Measurements from ENCODE around the gene HIRA.

Gene HIRA

DNA sequence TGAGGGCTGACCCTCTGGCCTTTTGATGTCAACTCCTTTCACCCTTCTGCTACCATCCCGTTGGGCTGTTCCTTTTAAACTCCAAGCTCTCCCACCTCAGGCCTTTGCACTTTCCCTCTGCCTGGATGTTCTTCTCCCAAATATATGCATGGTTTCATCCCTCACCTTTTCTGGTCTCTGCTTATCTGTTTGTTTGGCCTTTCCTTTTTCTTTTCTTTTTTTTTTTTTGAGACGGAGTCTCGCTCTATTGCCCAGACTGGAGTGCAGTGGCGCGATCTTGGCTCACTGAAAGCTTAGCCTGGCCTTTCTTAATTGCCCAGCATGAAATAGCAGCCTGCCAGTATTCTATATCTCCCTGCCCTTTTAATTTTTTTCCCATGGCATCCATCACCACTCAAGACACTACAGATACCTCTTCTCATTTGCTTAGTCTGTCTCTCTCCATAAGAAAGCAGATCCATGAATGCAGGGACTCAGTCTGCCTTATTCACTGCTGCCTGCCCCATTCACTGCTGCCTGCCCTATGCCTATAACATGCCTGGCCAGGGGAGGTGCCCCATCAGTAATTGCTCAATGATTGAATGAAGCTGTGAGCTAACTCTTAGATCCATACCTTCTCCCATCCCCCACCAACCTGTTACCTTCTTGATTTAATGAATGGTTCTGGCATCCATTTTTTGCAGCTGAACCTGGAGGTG lies 81.6 kb downstream of the HIRA start:
- TF ChIP-seq TEAD4 (IDR thresholded peaks at IDR 0.05) = no peak

DNA sequence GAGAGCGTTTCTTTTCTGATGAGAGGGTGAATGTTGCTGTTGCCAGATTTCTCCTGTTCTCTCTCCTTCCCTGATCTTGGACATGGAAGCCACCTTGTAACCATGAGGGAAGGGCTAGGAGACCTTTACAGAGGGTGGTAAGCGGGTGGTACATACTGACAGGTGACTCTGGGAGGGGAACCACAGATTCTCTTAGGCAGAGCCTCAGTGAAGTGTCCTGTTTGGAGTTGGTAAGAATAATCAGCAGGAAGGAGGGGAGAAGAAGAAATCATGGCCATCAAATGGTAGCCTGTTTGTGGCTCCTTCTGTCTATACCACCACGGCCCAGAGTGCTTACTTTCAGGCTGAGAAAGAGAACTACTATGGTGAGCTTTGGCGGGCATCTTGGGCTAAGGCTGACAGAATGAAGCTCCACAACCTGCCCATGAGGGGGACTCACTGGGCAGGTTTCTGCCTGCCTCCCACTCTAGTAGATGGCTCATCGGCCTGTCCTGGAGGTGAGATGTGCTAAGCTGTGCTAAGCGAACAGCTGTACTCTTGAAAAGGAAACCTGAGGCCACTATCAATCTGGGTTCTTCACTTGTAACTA lies 84.8 kb downstream of the HIRA start:
- no peak for TF ChIP-seq RAD21 (IDR thresholded peaks at IDR 0.05; ENCODE audit: low read depth)
- no peak for TF ChIP-seq USF1 (IDR thresholded peaks at IDR 0.05)

- TF ChIP-seq, protein P1, sequence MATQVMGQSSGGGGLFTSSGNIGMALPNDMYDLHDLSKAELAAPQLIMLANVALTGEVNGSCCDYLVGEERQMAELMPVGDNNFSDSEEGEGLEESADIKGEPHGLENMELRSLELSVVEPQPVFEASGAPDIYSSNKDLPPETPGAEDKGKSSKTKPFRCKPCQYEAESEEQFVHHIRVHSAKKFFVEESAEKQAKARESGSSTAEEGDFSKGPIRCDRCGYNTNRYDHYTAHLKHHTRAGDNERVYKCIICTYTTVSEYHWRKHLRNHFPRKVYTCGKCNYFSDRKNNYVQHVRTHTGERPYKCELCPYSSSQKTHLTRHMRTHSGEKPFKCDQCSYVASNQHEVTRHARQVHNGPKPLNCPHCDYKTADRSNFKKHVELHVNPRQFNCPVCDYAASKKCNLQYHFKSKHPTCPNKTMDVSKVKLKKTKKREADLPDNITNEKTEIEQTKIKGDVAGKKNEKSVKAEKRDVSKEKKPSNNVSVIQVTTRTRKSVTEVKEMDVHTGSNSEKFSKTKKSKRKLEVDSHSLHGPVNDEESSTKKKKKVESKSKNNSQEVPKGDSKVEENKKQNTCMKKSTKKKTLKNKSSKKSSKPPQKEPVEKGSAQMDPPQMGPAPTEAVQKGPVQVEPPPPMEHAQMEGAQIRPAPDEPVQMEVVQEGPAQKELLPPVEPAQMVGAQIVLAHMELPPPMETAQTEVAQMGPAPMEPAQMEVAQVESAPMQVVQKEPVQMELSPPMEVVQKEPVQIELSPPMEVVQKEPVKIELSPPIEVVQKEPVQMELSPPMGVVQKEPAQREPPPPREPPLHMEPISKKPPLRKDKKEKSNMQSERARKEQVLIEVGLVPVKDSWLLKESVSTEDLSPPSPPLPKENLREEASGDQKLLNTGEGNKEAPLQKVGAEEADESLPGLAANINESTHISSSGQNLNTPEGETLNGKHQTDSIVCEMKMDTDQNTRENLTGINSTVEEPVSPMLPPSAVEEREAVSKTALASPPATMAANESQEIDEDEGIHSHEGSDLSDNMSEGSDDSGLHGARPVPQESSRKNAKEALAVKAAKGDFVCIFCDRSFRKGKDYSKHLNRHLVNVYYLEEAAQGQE (IDR thresholded peaks at IDR 0.05; ENCODE audit: low read depth) = no peak
- TF ChIP-seq EP300 (IDR thresholded peaks at IDR 0.05; ENCODE audit: borderline replicate concordance) (no peak), TEAD4 (IDR thresholded peaks at IDR 0.05) (no peak), RAD21 (IDR thresholded peaks at IDR 0.05; ENCODE audit: low read depth) (no peak), CREB1 (IDR thresholded peaks at IDR 0.05; ENCODE audit: low read depth) (no peak), NFIC (IDR thresholded peaks at IDR 0.05) (no peak), USF1 (IDR thresholded peaks at IDR 0.05) (no peak)
These were observed 87.1 kb downstream of the HIRA start for GRCh38 chr22:19344420-19344819.

DNA sequence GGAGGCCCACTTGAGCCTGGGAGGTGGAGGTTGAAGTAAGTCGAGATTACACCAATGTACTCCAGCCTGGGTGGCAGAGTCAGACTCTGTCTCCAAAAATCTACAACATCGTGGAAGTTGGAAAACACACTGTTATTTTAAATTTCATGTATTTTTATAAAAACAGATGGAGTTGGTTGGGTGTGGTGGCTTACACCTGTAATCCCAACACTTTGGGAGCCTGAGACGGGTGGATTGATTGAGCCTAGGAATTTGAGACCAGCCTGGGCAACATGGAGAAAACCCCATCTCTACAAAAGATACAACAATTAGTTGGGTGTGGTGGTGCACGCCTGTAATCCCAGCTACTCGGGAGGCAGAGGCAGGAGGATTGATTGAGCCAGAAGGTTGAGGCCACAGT lies 88.1 kb downstream of the HIRA start:
- TF ChIP-seq EP300 (IDR thresholded peaks at IDR 0.05; ENCODE audit: borderline replicate concordance) (no peak), FOXM1 (IDR thresholded peaks at IDR 0.05; ENCODE audit: borderline replicate concordance, low read depth) (no peak), CREB1 (IDR thresholded peaks at IDR 0.05; ENCODE audit: low read depth) (no peak), ZBTB7A (IDR thresholded peaks at IDR 0.05; ENCODE audit: low read depth) (no peak), YY1 (IDR thresholded peaks at IDR 0.05; ENCODE audit: low read depth) (no peak), TCF12 (IDR thresholded peaks at IDR 0.05; ENCODE audit: low read depth) (no peak), NFIC (IDR thresholded peaks at IDR 0.05) (no peak), TAF1 (IDR thresholded peaks at IDR 0.05; ENCODE audit: low read depth) (no peak), USF1 (IDR thresholded peaks at IDR 0.05) (no peak), TEAD4 (IDR thresholded peaks at IDR 0.05) (no peak), EGR1 (IDR thresholded peaks at IDR 0.05) (no peak), RAD21 (IDR thresholded peaks at IDR 0.05; ENCODE audit: low read depth) (no peak), CEBPB (IDR thresholded peaks at IDR 0.05) (no peak)
- TF ChIP-seq, protein P1 (IDR thresholded peaks at IDR 0.05; ENCODE audit: low read depth) = no peak
- TF ChIP-seq, protein P2, sequence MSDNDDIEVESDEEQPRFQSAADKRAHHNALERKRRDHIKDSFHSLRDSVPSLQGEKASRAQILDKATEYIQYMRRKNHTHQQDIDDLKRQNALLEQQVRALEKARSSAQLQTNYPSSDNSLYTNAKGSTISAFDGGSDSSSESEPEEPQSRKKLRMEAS (IDR thresholded peaks at IDR 0.05) = no peak

GRCh38 chr22:19341500-19341899 lies 90.0 kb downstream of the HIRA start:
- no peak for TF ChIP-seq YY1 (IDR thresholded peaks at IDR 0.05; ENCODE audit: low read depth)
- TF ChIP-seq NFIC (IDR thresholded peaks at IDR 0.05) = no peak
- TF ChIP-seq, protein P1 (IDR thresholded peaks at IDR 0.05; ENCODE audit: low read depth) = no peak
- TF ChIP-seq CREB1 (IDR thresholded peaks at IDR 0.05; ENCODE audit: low read depth) = no peak
- no peak for TF ChIP-seq RAD21 (IDR thresholded peaks at IDR 0.05; ENCODE audit: low read depth)
- TF ChIP-seq EGR1 (IDR thresholded peaks at IDR 0.05) = no peak
- TF ChIP-seq TCF12 (IDR thresholded peaks at IDR 0.05; ENCODE audit: low read depth) = no peak
- TF ChIP-seq, protein P2 (IDR thresholded peaks at IDR 0.05) = no peak
- no peak for TF ChIP-seq FOXM1 (IDR thresholded peaks at IDR 0.05; ENCODE audit: borderline replicate concordance, low read depth)
- TF ChIP-seq CEBPB (IDR thresholded peaks at IDR 0.05) = no peak
- no peak for TF ChIP-seq EP300 (IDR thresholded peaks at IDR 0.05; ENCODE audit: borderline replicate concordance)
- no peak for TF ChIP-seq TEAD4 (IDR thresholded peaks at IDR 0.05)
- no peak for TF ChIP-seq USF1 (IDR thresholded peaks at IDR 0.05)
- no peak for TF ChIP-seq ZBTB7A (IDR thresholded peaks at IDR 0.05; ENCODE audit: low read depth)
- TF ChIP-seq TAF1 (IDR thresholded peaks at IDR 0.05; ENCODE audit: low read depth) = no peak

Measured in Ishikawa (cell line).